Activated CD8-positive, alpha-beta memory T cell treated with anti-CD3 and anti-CD28 coated beads, Interleukin-2, amount 50 U/mL, for 1 hour (primary cell): ENCODE data around the gene SDK2.

Experiments
- DNase-seq: peaks from one replicate; pipeline ENCODE4 v3.0.0-alpha.2; 2020; ENCODE audit errors: extremely low read depth

The SDK2 gene

DNA sequence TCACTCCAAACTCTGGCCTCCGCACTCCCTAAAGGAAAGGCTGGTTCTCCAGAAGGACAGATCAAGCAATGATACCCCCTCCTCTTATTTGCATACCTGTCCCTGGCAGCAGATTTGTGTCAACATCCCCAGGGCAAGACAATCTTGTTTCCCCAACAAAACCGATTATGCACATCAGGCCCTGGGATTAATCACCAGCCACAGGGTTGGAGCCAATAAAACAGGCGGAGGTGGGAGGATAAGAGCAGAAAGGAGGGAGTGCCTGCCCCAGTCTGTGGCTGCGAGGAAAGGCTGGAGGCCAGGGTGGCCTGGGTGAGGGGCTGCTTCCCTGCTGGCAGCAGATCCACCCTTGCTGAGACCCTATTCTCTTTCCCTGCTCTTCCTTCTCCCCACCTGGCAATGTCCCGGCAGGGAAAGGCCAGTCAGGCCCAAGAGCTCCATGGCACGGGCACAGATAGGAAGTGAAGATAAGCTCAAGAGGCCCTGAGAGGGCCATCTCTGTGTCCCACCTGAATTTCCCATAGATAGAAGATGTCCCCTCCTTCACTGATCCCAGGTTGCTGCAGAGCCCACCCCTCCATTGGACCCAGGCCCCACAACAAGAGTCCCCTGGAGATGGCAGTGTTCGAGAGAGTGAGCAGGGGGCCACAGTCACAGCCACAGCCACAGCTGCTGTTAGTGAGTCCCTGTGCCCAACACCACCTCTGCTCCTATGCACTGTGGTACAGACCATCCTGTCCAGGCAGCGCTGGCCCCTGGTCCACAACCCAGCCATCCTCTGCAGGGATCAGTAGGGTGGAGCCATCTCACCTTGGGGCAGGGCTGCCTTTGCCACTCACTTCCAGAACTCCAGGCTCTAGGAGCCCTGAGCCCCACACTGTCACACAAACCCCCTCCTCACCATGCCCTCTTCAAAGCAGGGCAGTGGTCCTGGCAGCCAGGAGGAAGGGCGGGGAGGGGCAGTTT is 137.5 kb downstream of the SDK2 start:
- no peak for DNase-seq

DNA sequence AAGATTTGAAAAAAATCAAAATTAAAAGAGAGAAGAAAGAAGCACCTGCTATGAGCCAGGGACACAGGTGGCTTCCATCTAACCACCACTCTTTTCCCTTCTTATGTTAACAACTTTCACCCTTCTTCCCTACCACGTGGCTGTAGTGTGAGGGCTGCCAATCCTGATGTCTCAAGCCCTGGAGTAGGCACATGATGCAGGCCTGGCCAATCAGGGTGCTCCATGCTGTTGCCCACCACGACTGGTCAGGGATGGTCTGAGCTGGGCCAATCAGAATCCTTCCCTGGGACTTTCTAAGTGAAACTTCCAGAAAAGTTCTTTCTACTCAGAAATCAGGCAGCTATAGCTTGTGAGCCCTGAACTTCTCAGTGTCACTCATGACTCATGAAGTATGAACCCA is 140.7 kb downstream of the SDK2 start:
- no peak for DNase-seq

DNA sequence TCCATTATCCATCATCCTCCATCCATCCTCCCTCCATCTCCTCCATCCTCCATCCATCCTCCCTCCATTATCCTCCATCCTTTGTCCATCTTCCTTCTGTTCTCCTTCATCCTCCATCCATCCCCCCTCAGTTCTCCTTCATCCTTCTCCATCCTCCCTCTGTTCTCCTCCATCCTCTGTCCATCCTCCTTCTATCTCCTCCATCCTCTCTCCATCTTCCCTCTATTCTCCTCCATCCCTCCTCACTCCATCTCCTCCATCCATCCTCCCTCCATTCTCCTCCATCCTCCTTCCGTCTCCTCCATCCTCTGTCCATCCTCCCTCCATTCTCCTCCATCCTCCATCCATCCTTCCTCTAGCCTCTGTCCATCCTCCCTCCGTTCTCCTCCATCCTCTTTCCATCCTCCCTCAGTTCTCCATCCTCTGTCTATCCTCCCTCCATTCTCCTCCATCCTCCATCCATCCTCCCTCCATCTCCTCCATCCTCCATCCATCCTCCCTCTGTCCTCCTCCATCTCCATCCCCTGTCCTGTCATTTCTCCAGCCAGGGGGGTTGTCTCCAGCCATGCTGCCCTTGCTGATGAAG is 143.7 kb downstream of the SDK2 start:
- no peak for DNase-seq

DNA sequence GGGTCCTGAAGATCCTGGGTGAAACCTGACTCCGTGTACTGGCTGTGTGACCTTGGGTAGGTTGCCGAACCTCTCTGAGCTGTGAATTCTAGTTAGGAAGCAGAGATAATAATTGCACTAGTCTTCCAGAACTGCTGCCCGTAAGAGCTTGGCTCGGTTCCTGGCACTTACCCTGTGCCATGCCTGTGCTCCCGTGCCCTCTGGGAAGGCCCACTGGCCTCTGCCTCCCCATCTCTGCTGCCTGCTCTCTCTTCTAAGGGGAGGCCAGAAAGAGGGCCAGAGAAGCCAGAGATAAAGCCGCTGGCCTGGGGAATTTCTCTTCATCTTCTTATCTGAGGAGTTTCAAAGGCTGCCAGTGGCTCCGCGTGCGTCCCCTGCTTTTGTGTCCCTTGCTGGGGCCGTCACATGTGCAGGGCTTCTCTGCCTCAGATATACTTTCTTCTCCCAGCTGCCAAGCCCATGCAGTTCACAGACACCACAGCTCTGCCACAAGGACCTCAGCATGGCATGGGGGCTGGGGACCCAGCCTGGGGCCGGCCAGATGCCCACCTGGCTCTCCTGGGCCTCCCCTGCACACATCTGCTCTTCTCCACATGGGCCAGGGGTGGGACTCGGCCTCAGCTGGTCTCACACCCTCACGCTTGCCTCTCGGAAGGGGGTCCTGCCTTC is 145.2 kb downstream of the SDK2 start:
- DNase-seq: no peak

DNA sequence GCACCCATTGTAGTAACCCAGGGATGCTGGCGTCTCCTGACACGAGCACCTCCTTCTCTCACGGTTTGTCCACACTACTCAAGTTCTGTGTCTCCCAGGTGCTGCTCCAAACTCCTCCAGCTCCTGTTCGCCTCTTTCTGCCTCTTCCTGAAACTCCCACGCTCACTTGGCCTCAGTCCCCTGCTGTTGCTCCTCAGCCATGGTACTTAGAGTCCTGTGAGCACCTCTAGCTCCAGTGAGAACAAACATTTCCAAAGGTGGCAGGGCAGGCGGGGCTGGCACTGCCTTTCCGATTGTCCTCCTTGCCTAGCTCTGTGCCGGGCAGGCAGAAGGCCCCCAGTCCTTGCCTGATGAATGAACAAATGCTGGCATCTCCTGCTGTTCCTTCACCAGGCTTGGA is 146.1 kb downstream of the SDK2 start:
- no peak for DNase-seq

DNA sequence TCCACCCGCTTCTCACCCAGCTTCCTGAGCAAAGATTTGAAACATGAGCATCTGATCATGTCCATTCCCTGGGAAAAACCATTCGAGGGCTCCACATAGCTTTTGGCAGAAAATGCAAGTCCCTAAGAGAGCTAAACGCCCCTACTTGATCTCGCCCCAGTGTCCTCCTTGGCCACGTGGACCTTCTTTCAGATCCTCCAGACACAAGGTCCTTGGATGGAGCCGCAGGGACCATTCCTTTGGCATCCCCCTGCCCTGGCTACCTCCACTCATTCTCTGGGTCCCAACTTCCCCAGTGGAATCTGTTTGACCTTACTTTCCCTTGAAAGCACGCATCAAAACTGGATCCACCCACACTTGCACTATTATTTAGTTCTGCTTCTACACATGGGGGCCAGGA is 146.5 kb downstream of the SDK2 start:
- DNase-seq: no peak

DNA sequence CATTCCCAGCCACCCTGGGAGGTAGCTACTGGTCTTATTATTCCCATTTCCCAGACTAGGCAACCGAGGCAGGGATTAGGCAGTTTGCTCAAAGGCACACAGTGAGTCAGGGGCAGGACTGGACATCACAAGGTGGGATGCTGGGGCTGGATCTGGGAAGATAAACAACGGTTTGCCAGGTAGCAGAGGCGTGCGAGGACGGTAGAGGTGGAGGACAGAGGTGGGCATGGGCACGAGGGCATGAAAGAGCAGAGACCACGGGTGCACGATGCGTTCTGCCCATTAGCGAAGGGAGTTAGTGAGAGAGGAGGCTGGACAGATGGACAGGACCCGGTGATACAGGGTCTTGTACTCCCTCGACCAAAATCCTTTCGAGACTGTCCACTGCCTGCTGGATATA is 148.0 kb downstream of the SDK2 start:
- no peak for DNase-seq

DNA sequence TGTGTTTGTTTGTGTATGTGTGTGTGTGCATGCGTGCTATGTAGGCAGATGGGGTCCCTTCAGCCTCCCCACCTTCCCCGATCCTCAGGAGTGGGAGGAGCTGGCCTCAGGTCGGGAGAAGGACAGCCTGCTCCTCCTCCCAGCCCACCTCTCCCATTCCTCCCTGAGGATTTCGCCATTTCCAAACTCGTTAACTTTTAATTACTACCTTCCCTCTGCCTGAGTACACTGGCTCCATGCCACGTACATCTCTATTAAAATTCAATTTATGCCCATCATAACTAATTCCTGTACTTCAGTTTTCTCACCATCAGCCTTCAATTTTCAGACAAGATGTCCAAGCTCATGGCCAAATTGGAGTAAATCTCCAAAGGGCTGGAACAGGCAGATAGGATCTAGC is 148.6 kb downstream of the SDK2 start:
- DNase-seq: no peak

DNA sequence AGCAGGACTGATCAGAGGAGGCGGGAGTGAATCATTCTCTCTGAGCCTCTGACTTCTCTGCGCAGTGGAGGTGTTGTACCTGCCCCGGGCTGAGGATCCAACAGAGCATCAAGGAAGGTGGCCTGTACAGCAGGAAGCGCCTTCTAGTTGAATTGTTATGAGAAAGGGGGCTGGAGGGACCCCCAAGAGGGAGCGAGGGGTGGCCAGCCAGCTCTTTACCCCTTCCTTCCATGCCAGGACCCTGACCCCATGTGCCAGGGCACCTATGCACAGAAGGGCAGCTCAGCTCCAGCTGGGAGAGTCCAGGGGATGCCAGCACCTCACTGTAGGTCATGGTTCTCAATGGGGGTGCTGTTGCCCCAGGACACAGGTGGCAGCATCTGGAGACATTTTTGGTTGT is 149.3 kb downstream of the SDK2 start:
- DNase-seq: no peak

DNA sequence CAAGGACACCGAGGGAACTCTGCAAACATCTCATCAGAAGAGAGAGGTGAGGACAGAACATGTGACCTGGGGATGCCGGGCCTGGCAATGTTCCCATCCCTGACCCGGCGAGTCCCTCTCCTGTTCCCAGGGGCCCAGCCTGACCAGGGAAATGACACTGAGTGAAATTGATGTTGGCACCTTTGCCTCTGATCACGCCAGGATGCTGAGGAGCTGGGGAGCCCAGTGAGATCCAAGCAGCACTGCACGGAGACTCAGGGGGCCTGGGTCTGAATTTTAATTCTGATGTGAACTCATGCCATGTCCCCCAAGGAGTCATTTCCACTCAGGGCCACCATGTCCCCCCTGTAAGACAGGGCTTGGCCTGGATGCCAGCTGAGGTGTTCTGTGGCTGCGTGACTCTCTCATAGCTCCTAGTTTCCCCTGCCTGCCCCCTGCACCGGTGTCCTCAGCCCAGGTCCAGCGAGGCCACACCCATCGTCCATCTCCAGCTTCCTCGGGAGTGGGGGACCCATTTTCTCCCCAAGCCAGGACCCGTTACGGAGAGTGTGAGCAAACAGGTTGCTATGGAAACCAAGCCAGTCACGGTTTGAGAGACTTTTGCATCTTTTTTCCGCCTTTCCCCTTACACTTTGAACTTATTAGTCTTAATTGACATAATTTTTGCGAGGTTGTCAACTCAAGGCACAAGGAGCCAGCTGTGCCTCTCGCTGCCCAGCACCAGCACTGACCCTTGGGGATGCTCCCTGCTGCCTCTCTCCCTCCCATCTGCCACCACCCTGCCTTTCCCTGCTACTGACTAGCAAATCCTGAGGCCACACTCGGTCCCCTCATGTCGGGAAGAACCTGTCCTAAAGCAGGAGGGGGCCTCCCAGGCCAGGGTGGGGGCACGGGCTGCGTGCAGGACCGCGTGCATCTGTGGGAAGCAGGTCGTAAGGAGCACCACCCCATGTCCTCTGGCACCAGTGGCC is 150.0 kb downstream of the SDK2 start:
- no peak for DNase-seq

DNA sequence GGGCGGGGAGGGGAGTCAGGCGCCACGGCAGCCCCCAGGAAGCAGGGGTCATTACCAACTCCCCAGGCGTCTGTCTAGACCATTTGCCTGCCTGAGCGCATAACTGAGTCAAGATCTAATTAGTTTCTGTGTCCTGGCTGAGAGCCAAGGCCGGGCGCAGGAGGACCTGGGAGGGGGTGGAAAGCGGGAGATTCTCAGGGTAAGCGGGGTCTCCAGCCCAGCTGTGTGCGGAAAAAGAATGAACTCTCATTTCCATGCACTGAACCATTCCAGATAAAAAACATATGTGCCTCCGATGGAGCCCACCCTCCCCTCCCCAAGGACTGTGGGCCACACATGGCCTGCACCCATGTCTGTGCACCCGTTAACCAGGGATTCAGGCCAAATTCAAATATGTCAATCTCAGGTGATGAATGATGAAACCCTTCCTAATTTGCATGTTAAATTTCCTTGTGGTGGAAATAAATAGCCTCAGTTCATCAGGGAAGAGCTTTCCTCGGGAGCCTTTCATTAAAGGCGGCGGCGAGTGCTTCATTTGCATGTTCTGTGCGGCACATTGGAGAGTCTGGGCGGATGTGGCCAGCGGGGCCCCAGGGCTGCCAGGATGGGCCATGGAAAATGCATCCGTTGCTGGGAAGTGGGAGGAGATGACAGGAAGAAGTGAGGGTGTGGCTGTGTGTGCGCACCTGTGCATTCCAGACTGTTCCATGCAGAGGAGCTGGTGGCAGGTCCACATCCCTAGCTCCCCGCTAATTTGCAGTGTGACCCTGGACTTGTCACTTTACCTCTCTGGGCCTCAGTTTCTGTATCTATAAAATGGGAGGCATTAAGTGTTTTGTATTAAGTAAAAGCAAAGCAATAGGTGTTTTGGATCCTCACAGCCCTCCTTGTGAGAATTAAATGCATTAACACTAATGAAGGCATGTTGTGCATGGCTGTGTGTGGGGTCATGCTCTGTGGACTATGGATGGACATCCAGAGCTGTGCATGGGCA is 151.1 kb downstream of the SDK2 start:
- no peak for DNase-seq

DNA sequence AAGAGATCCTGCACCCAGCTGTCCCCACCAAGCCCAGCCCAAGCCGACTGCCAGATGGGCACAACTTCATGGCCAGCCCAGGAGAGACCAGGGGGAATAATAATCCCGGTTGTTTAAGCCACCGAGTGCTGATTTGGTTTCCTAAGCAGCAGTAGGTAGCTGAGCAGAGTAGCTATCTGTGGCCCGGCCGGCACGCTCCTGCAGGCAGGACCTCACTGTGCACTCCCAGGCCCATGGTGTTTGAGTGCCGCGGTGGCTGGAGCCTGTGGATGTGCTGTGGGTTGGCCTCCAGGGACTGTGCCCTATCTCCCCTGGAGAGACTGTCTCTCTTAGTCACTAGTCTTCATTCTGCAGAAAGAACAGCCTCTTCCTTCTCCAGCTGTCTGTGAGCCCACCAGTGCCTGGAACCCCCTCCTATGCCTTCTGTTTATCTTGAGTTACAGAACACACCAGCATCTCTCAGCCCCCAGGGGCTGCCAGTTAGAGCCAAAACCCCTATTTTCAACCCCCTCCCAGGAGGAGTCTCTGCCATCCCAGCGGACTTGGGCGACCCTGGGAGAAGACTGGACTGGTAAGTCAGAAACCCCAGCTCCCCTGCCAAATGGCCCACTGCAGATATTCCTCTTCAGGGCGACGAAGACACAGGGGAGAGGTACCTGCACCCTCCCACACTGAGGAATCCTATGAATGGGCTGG is 152.0 kb downstream of the SDK2 start:
- DNase-seq: no peak

DNA sequence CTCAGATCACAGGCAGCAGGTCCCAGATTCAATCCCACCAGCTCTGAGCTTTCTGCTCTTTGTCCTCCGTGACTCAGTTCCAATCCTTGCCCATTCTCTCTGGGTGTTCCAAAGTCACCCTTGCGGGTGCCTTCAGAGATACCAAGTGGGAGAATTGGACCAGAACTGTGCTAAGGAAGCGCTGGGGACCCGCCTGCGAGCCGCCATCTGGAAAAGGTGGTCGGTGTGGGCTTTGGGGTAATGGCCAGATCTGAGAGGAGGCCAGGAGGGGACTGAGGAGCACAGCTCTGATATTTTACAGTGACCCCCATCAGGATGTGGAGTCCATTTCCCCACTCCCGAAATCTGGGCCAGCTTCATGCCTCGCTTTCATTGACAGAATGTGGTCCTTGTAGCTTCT is 152.6 kb downstream of the SDK2 start:
- no peak for DNase-seq

DNA sequence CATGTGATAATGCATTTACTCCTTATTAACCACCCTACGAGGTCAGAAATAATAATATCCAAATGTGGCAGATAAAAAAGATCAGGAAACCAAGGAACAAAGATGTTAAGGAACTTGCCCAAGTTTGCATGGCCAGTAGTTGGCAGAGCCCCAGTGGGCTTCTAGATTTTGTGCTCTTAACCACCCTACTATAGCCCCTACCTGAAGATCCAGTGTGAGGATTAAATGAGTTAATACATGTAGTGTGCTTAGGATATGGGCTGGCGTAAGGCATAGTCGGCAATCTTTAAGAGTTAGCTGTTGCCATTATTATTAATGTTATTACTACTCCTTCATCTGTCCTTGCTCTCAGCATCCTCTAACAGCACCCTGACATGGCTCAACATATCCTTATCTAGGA is 153.4 kb downstream of the SDK2 start:
- DNase-seq: no peak

DNA sequence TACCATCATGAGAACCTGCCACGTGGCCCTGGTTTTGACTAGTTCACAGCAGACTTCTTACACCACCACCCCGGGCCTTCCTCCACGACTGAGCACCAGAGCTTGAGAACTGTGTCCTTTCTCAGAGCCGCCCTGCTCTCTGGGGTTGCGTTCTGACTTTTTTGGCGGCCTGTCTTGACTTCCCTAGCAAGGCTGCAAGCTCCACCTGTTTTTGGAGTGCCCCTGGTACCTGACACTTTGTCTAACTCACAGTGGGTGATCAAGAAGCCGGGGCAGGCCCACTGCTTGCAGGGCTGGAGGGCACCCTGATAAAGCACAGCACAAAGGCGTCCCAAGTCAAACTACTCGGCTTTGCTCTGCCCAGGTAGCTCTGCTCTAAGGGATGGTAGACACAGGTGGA is 154.3 kb downstream of the SDK2 start:
- DNase-seq: no peak

DNA sequence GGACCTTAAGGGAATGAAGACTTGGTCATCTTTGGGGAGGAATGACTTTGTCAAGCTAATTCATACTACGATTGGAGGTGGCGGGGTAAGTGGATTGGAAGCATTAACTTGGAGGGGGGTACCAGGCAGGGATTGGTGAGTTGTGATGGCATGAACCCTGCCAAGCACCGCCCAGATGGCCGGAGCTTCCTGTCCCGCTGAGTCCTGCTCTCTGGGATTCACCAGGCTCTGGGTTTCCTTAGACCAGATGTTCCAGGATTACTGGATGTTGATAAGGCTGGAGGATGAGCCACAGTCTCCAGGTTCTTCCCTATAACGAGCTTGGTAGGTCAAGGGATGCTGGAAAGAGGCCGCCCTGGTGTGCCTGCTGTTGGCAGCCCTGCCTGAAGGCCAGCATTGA is 154.9 kb downstream of the SDK2 start:
- no peak for DNase-seq

DNA sequence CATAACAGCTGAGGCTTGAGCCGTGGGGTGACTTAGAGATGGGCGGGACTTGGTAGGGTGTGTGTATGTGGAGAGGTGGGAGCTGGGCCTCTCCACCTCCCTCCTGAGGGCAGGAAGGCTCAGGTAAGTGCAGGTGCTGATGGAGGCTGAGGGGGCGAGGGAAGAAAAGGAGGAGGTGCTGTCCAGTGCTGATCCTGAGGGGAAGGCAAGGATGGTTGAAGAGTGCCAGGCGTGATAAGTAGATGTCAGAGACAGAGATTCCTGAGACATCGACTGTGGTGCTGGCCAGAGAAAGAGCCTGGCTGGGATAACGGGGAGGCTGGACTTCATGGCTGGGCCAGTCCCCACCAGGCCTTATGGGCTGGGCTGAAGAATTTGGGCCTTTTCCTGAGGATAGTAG is 159.1 kb downstream of the SDK2 start:
- DNase-seq: no peak

DNA sequence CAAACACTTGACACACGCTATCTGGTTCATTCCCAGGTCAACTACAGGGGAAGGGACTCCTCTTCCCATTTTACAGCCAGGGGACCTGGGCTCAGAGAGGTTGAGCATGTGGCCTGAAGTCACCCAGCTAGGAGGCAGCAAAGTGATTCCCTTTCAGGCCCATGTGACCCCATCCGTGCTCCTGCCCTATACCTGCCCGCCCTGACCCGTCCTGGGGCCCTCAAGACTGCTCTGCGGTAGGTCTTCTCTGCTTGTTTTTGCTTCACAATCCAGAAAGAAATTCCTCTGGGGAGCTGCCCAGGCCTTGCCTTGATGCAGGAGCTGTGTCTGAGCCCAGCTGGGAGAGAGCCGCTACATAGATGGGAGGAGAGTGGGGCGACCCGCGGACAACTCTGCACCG is 161.4 kb downstream of the SDK2 start:
- DNase-seq: no peak

DNA sequence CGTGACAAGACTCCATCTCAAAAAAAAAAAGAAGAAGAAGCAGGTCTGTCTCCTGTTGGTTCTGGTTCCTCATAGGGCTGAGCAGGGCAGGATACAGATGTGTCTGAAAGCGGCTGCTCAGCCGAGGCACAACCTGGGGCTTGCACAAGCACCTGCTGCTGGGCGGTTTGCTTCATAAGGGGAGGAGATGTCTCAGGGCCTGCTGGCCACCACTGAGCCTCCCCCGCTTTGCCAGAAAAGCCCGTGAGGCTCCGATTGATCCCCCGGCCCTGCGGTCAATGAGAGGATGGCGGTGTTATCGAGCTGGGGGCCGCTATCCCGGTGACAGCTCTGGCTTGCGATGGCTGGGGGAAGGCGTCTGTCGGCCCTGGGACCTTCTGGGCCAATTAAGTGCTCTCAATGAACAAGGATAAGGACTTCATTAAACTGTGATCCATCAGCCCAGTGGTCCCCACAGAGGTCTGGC is 162.0 kb downstream of the SDK2 start:
- DNase-seq: no peak

DNA sequence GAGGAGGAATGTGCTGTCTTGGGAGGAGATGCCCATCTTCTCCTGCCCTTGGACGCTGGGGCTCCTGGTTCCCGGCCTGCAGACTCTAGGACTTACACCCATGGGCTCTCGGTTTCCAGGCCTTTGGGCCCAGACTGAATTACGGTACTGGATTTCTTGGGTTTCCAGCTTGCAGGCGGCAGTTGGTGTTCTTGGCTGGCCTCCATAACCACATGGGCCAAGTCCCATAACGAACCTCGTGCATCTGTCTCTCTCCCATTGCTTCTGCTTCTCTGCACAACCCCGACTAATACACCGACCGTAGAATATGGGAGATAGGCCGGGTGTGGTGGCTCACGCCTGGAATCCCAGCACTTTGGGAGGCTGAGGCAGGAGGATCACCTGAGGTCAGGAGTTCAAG is 162.6 kb downstream of the SDK2 start:
- DNase-seq: no peak
